ENCODE results near the gene TRIM43.
"Not testable (repeated sequence)": the region's sequence is repeated elsewhere in the genome, so short reads cannot be mapped to it uniquely, and the experiment has no call there.

The TRIM43 gene

GRCh38 chr2:95642360-95642759 is 50.6 kb downstream of the TRIM43 start:
- H3K27ac ChIP-seq (ENCODE audit: low read length); H3K36me3 ChIP-seq (ENCODE audit: control insufficient read depth in 1 of 2, insufficient read depth in 2 of 2, low read length in 2 of 2): not testable (repeated sequence)

GRCh38 chr2:95642951-95643350 is 51.1 kb downstream of the TRIM43 start:
- not testable (repeated sequence) for H3K27ac ChIP-seq (ENCODE audit: low read length)

More at GRCh38 chr2:95642360-95642759, 50.6 kb downstream of the TRIM43 start:
- not testable (repeated sequence) for H3K9me3 ChIP-seq (ENCODE audit: control insufficient read depth in 1 of 2, low read length in 2 of 2); H3K4me3 ChIP-seq (ENCODE audit: low read depth in 1 of 2, low read length in 2 of 2); H3K4me1 ChIP-seq (ENCODE audit: control insufficient read depth in 1 of 2, insufficient read depth in 2 of 2, low read length in 2 of 2); H3K27me3 ChIP-seq (ENCODE audit: low read depth, low read length)

GRCh38 chr2:95645312-95645711 is 53.5 kb downstream of the TRIM43 start:
- not testable (repeated sequence) for H3K36me3 ChIP-seq (ENCODE audit: control insufficient read depth in 1 of 2, insufficient read depth in 2 of 2, low read length in 2 of 2); H3K27ac ChIP-seq (ENCODE audit: low read length); H3K27me3 ChIP-seq (ENCODE audit: low read depth, low read length); H3K9me3 ChIP-seq (ENCODE audit: control insufficient read depth in 1 of 2, low read length in 2 of 2); H3K4me1 ChIP-seq (ENCODE audit: control insufficient read depth in 1 of 2, insufficient read depth in 2 of 2, low read length in 2 of 2); H3K4me3 ChIP-seq (ENCODE audit: low read depth in 1 of 2, low read length in 2 of 2)

More at GRCh38 chr2:95642951-95643350, 51.1 kb downstream of the TRIM43 start:
- not testable (repeated sequence) for H3K36me3 ChIP-seq (ENCODE audit: control insufficient read depth in 1 of 2, insufficient read depth in 2 of 2, low read length in 2 of 2); H3K27me3 ChIP-seq (ENCODE audit: low read depth, low read length); H3K4me3 ChIP-seq (ENCODE audit: low read depth in 1 of 2, low read length in 2 of 2); H3K4me1 ChIP-seq (ENCODE audit: control insufficient read depth in 1 of 2, insufficient read depth in 2 of 2, low read length in 2 of 2); H3K9me3 ChIP-seq (ENCODE audit: control insufficient read depth in 1 of 2, low read length in 2 of 2)

- H3K27ac ChIP-seq (ENCODE audit: low read length); H3K27me3 ChIP-seq (ENCODE audit: low read depth, low read length); H3K4me3 ChIP-seq (ENCODE audit: low read depth in 1 of 2, low read length in 2 of 2); H3K4me1 ChIP-seq (ENCODE audit: control insufficient read depth in 1 of 2, insufficient read depth in 2 of 2, low read length in 2 of 2); H3K9me3 ChIP-seq (ENCODE audit: control insufficient read depth in 1 of 2, low read length in 2 of 2); H3K36me3 ChIP-seq (ENCODE audit: control insufficient read depth in 1 of 2, insufficient read depth in 2 of 2, low read length in 2 of 2): not testable (repeated sequence)
Observed at GRCh38 chr2:95646274-95646994, 54.6 kb downstream of the TRIM43 start.

GRCh38 chr2:95648894-95649544 is 57.2 kb downstream of the TRIM43 start:
- not testable (repeated sequence) for H3K36me3 ChIP-seq (ENCODE audit: control insufficient read depth in 1 of 2, insufficient read depth in 2 of 2, low read length in 2 of 2); H3K4me3 ChIP-seq (ENCODE audit: low read depth in 1 of 2, low read length in 2 of 2); H3K4me1 ChIP-seq (ENCODE audit: control insufficient read depth in 1 of 2, insufficient read depth in 2 of 2, low read length in 2 of 2); H3K9me3 ChIP-seq (ENCODE audit: control insufficient read depth in 1 of 2, low read length in 2 of 2); H3K27ac ChIP-seq (ENCODE audit: low read length); H3K27me3 ChIP-seq (ENCODE audit: low read depth, low read length)
